Measurements from ENCODE around the gene GAS7. TPM values are rescaled to one million over a fixed set of nuclear protein-coding genes. Genes with fewer than 3 reads are reported as not detected.

The GAS7 gene
- total and polyA plus RNA-seq, 2 of the 13 experiments (the other 11 are each of a cell fraction or from before 2014, with no cell fraction given): 1.0 to 5.2 TPM

DNA sequence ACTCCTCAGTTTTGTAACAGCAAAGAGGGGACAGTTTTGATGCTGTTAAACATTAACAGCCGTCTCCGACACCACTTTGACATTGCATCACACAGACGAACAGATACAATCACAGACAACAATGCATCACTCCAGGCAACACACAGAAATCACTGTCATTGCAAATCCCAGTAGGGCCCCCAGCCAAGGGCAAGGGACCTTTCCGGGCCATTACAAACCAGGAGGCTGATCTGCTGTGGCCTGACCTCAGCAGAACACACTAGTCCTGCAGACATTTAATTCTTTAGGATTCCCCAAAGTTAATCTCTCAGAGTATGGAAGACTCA lies 157.2 kb downstream of the GAS7 start (continued):
- TF ChIP-seq HDAC6 (IDR thresholded peaks at IDR 0.05; ENCODE audit: low read depth, low read length) (no peak), ZNF644 (CRISPR knock-in tag; IDR thresholded peaks at IDR 0.05; ENCODE audit: low read depth) (peak; percentile 72; the same call in 1 of the 2 replicates), HOXD1 (CRISPR knock-in tag; IDR thresholded peaks at IDR 0.05) (no peak), ZFP36L2 (CRISPR knock-in tag; IDR thresholded peaks at IDR 0.05) (no peak), FOXA1 (IDR thresholded peaks at IDR 0.05) (no peak), FOXA1 (CRISPR knock-in tag; IDR thresholded peaks at IDR 0.05) (peak; percentile 53), SMARCC2 (IDR thresholded peaks at IDR 0.05) (no peak), ZNF124 (CRISPR knock-in tag; IDR thresholded peaks at IDR 0.05) (no peak), ZFP62 (CRISPR knock-in tag; IDR thresholded peaks at IDR 0.05) (no peak), PHF8 (CRISPR knock-in tag; IDR thresholded peaks at IDR 0.05) (no peak), NFE2 (CRISPR knock-in tag; IDR thresholded peaks at IDR 0.05) (no peak), PTBP1 (IDR thresholded peaks at IDR 0.05; ENCODE audit: low read depth, low read length, poor library complexity, severe bottlenecking) (no peak), JUN (CRISPR knock-in tag; IDR thresholded peaks at IDR 0.05) (no peak), CHCHD3 (CRISPR knock-in tag; IDR thresholded peaks at IDR 0.05) (no peak), AGO2 (optimal IDR thresholded peaks at IDR 0.05; ENCODE audit: low read depth, low read length) (no peak), ZNF3 (CRISPR knock-in tag; IDR thresholded peaks at IDR 0.05) (no peak), MAFF (IDR thresholded peaks at IDR 0.05; ENCODE audit: low read depth, low read length) (no peak), POLR2AphosphoS5 (IDR thresholded peaks at IDR 0.05; ENCODE audit: low read depth, low read length) (no peak), ZNF761 (CRISPR knock-in tag; conservative IDR thresholded peaks at IDR 0.05) (no peak), ZSCAN9 (CRISPR knock-in tag; IDR thresholded peaks at IDR 0.05; ENCODE audit: borderline replicate concordance) (no peak), ZKSCAN8 (CRISPR knock-in tag; IDR thresholded peaks at IDR 0.05; ENCODE audit: borderline replicate concordance) (no peak), SMAD3 (CRISPR knock-in tag; IDR thresholded peaks at IDR 0.05) (no peak)
- TF ChIP-seq, protein P1, sequence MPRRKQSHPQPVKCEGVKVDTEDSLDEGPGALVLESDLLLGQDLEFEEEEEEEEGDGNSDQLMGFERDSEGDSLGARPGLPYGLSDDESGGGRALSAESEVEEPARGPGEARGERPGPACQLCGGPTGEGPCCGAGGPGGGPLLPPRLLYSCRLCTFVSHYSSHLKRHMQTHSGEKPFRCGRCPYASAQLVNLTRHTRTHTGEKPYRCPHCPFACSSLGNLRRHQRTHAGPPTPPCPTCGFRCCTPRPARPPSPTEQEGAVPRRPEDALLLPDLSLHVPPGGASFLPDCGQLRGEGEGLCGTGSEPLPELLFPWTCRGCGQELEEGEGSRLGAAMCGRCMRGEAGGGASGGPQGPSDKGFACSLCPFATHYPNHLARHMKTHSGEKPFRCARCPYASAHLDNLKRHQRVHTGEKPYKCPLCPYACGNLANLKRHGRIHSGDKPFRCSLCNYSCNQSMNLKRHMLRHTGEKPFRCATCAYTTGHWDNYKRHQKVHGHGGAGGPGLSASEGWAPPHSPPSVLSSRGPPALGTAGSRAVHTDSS (CRISPR knock-in tag; conservative IDR thresholded peaks at IDR 0.05): no peak
- TF ChIP-seq, protein P2, sequence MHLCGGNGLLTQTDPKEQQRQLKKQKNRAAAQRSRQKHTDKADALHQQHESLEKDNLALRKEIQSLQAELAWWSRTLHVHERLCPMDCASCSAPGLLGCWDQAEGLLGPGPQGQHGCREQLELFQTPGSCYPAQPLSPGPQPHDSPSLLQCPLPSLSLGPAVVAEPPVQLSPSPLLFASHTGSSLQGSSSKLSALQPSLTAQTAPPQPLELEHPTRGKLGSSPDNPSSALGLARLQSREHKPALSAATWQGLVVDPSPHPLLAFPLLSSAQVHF (CRISPR knock-in tag; IDR thresholded peaks at IDR 0.05): no peak
- TF ChIP-seq, protein P3, sequence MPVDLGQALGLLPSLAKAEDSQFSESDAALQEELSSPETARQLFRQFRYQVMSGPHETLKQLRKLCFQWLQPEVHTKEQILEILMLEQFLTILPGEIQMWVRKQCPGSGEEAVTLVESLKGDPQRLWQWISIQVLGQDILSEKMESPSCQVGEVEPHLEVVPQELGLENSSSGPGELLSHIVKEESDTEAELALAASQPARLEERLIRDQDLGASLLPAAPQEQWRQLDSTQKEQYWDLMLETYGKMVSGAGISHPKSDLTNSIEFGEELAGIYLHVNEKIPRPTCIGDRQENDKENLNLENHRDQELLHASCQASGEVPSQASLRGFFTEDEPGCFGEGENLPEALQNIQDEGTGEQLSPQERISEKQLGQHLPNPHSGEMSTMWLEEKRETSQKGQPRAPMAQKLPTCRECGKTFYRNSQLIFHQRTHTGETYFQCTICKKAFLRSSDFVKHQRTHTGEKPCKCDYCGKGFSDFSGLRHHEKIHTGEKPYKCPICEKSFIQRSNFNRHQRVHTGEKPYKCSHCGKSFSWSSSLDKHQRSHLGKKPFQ (CRISPR knock-in tag; IDR thresholded peaks at IDR 0.05; ENCODE audit: insufficient replicate concordance): no peak
- TF ChIP-seq, protein P4, sequence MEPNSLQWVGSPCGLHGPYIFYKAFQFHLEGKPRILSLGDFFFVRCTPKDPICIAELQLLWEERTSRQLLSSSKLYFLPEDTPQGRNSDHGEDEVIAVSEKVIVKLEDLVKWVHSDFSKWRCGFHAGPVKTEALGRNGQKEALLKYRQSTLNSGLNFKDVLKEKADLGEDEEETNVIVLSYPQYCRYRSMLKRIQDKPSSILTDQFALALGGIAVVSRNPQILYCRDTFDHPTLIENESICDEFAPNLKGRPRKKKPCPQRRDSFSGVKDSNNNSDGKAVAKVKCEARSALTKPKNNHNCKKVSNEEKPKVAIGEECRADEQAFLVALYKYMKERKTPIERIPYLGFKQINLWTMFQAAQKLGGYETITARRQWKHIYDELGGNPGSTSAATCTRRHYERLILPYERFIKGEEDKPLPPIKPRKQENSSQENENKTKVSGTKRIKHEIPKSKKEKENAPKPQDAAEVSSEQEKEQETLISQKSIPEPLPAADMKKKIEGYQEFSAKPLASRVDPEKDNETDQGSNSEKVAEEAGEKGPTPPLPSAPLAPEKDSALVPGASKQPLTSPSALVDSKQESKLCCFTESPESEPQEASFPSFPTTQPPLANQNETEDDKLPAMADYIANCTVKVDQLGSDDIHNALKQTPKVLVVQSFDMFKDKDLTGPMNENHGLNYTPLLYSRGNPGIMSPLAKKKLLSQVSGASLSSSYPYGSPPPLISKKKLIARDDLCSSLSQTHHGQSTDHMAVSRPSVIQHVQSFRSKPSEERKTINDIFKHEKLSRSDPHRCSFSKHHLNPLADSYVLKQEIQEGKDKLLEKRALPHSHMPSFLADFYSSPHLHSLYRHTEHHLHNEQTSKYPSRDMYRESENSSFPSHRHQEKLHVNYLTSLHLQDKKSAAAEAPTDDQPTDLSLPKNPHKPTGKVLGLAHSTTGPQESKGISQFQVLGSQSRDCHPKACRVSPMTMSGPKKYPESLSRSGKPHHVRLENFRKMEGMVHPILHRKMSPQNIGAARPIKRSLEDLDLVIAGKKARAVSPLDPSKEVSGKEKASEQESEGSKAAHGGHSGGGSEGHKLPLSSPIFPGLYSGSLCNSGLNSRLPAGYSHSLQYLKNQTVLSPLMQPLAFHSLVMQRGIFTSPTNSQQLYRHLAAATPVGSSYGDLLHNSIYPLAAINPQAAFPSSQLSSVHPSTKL (CRISPR knock-in tag; IDR thresholded peaks at IDR 0.05): peak; percentile 55
- TF ChIP-seq, protein P5, sequence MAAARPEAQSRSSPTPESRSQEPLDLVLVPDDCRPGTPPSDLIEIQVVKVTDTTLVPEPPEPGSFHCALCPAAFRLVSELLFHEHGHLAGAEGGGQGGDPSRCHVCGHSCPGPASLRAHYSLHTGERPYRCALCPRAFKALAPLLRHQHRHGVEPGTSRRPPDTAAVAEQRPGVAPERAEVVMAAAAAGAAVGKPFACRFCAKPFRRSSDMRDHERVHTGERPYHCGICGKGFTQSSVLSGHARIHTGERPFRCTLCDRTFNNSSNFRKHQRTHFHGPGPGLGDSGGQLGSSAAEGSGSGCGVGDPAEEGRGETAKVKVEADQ (CRISPR knock-in tag; IDR thresholded peaks at IDR 0.05; ENCODE audit: borderline replicate concordance): no peak
